Right lobe of liver (tissue), 6 donors: ENCODE measurements around the gene RTN3. TPM values are rescaled to one million over a fixed set of nuclear protein-coding genes. Genes with fewer than 3 reads are reported as not detected.

Source experiments
- ATAC-seq, 4 donors: fragments of 200-7000 bp; cut with Tn5 transposase; one replicate each; pipeline ENCODE4 v1.9.1; 2020; ENCODE audit warnings: mild to moderate bottlenecking in 4 of 4, moderate library complexity in 4 of 4
- DNase-seq, 3 donors: peaks; one replicate each; pipeline ENCODE4 v3.0.0-alpha.2; 2020
- H3K27ac ChIP-seq, 3 donors: fragments of 200-600 bp; one replicate each; pipeline ENCODE4 v1.8.0; 2022
- H3K27me3 ChIP-seq, 2 donors: fragments of 200-600 bp; one replicate each; pipeline ENCODE4 v1.8.0; 2022
- H3K36me3 ChIP-seq, 4 donors: fragments of 200-600 bp; sonication (generic) in 1 of 4; one replicate each; pipeline versions ENCODE4 v1.5.1 to v1.8.0; 2017 to 2022; ENCODE audit warnings: control low read depth in 1 of 4
- H3K4me1 ChIP-seq, 4 donors: fragments of 200-600 bp; sonication (generic) in 1 of 4; one replicate each; pipeline versions ENCODE4 v1.5.1 to v1.8.0; 2017 to 2022; ENCODE audit warnings: control low read depth in 1 of 4
- H3K4me3 ChIP-seq, 3 donors: fragments of 200-600 bp; one replicate each; pipeline ENCODE4 v1.8.0; 2022
- H3K9me3 ChIP-seq, 4 donors: fragments of 200-600 bp; sonication (generic) in 1 of 4; one replicate each; pipeline versions ENCODE4 v1.5.1 to v1.8.0; 2017 to 2022; ENCODE audit warnings: control low read depth in 1 of 4
- POLR2A ChIP-seq: fragments of 450-650 bp; IDR thresholded peaks from one replicate; pipeline ENCODE4 v1.6.1; 2017; ENCODE audit warnings: antibody characterized with exemption, mild to moderate bottlenecking
- WGBS: methylation state at CpG from one replicate; pipeline ENCODE4 v1.1.6; 2018; ENCODE audit warnings: low coverage, low lambda C conversion rate; ENCODE audit not compliant: insufficient coverage; ENCODE audit errors: missing lambda C conversion rate; 5-methylcytosine and 5-hydroxymethylcytosine counted together
- intact Hi-C, 2 donors: fragments of 100-400 bp; cut with DNase I; formaldehyde crosslinking; loops; one replicate each; pipeline versions ENCODE4 v1.11.2 to v1.14.1; 2022
- total RNA-seq, 6 experiments: library from RNA; depleted of rRNA in 2 of 6; stranded (reverse); fragments of >200 nt in 2 of 6; fragmentation: NEBNext Ultra II Directional in 3 of 6; extraction: Animal tissue kit (Norgen Biotek cat#: 25700) in 3 of 6; gene quantifications; one replicate each; pipeline versions ENCODE4 v1.1.0 to v1.2.4, GENCODE V29; 2016 to 2023
- TF ChIP-seq, protein P1 (sequence below), 4 donors: fragments of 200-600 bp in 3 of 4; fragments of 450-650 bp in 1 of 4; IDR thresholded peaks; one replicate each; pipeline versions ENCODE4 v1.5.1 to v1.8.0; 2016 to 2022; ENCODE audit warnings: antibody characterized with exemption in 4 of 4, mild to moderate bottlenecking in 2 of 4
- donor health status: DM: no; HTN: yes; CAD: no.
- donor health status: DM: no; HTN: no; CAD: no.
- donor health status: DM: no; HTN: no; CAD: no.
- donor health status: DM: no; HTN: yes; CAD: no.
- donor health status: DM: no; HTN: yes; CAD: no.

Gene RTN3
- total RNA-seq, 6 experiments from 2014 or later, result 47.3 to 70.5 (median 52.9) TPM

DNA sequence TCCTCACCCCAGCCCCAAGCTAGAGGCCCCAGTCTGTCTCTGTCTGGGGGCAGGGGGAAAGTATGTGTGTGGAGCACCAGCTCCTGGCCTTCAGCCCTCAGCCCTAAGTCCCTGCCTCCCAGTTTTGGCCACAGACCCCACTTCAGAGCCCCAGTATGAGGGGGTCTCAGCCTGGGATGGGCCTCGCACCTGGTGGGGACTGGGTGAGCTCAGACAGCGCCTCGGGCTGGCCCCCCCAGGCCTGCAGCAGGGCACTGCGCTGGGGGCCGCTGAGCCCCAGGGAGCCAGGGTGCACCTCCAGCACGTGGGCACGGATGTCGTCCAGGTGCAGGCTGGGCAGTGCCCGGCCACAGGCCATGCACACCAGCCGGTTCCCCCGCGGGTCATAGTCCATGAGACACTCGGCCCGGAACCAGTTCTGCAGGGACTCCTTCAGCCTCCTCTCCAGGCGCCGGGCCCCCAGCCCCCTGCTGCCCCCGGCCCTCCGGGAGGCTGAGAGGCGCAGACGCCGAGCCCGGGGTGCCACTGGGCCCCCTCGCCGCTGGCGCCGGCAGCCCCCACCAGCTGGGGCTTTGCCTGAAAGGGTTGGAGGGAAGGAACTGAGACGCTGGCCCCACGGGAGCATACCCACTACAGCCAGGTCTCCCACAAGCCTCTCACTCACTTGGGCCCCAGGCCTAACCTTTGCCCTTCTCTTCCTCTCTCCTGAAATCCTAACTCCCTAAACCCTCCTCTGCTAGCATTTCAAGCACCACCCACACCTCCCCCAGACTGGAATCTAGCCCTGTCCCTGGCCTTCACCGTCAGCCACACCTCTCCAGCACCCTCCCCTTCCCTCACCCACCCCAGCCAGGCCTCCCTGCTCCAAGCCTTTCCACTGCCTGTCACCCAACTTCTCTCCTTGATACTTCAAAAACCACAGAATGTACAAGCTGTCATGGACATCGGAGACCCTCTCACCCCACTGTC is 83.7 kb downstream of the RTN3 start:
- peak overlapping the region; percentile 56 to 76 (median 67) for H3K4me3 ChIP-seq
- peak overlapping the region; percentile 60 to 88 (median 81) for H3K27ac ChIP-seq

DNA sequence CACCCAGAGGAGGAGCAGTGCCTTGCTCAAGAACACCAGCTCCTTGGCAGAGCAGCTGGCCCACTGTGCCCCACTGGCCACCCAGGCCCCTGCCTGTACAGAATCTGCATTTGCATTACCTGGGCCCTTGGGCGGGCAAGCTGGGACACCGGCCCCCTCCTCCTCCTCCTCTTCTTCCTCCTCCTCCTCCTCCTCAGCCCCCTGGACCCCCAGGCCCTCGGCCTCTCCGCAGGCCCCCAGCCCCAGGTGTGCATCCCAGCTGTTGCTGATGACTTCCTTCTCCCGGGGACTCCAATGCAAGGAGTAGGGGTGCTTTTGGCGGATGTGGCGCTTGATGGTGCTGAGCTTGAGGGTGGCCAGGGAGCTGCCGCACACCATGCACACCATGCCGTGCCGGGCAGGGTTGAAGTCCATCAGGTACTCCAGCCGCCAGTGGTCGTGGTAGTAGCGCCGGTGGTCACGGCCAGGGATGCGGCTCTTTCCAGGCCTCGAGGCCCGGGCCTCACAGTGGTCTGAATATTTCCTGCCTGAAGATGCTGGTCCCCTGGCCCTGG is 84.5 kb downstream of the RTN3 start:
- peak; percentile 38 to 61 (median 57) for DNase-seq
- no peak for TF ChIP-seq POLR2A
- TF ChIP-seq, protein P1, sequence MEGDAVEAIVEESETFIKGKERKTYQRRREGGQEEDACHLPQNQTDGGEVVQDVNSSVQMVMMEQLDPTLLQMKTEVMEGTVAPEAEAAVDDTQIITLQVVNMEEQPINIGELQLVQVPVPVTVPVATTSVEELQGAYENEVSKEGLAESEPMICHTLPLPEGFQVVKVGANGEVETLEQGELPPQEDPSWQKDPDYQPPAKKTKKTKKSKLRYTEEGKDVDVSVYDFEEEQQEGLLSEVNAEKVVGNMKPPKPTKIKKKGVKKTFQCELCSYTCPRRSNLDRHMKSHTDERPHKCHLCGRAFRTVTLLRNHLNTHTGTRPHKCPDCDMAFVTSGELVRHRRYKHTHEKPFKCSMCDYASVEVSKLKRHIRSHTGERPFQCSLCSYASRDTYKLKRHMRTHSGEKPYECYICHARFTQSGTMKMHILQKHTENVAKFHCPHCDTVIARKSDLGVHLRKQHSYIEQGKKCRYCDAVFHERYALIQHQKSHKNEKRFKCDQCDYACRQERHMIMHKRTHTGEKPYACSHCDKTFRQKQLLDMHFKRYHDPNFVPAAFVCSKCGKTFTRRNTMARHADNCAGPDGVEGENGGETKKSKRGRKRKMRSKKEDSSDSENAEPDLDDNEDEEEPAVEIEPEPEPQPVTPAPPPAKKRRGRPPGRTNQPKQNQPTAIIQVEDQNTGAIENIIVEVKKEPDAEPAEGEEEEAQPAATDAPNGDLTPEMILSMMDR (IDR thresholded peaks at IDR 0.05), result no peak
- Histone ChIP-seq H3K27ac (peak overlapping the region in 2 of 3 donors; percentile 11 to 88), H3K4me3 (peak overlapping the region in 2 of 3 donors; percentile 67 to 76), H3K27me3 (no peaks in the 10 kb centered on the region), H3K9me3 (no peaks in the 10 kb centered on the region), H3K4me1 (peaks cover 0 to 31% (median 9%) of the 10 kb centered on the region in 4 donors), H3K36me3 (no peaks in the 10 kb centered on the region)
- intact Hi-C loops, result loop anchor here in 1 of 2 donors (10.0 kb wide), 1 partner anchor 179 kb away; no protein-coding TSS in a partner anchor
- WGBS, result 47% methylated on average over 5 of the region's 18 CpGs
- ATAC-seq, result no peak

More for the DNA sequence above, 83.7 kb downstream of the RTN3 start:
- TF ChIP-seq POLR2A, result peak; percentile 53
- TF ChIP-seq, protein P1 (IDR thresholded peaks at IDR 0.05), result no peak
- peaks cover 0 to 31% (median 9%) of the 10 kb centered on the region in 4 donors for H3K4me1 ChIP-seq
- H3K36me3 ChIP-seq, result no peaks in the 10 kb centered on the region
- no peaks in the 10 kb centered on the region for H3K9me3 ChIP-seq
- DNase-seq (peak; percentile 80 to 94 (median 93)), ATAC-seq (peak; percentile 55 to 74 (median 64))
- intact Hi-C loops, result loop anchor here in 1 of 2 donors (10.0 kb wide), 1 partner anchor 180 kb away; no protein-coding TSS in a partner anchor
- WGBS, result 20% methylated on average over 6 of the region's 30 CpGs
- H3K27me3 ChIP-seq, result no peaks in the 10 kb centered on the region

DNA sequence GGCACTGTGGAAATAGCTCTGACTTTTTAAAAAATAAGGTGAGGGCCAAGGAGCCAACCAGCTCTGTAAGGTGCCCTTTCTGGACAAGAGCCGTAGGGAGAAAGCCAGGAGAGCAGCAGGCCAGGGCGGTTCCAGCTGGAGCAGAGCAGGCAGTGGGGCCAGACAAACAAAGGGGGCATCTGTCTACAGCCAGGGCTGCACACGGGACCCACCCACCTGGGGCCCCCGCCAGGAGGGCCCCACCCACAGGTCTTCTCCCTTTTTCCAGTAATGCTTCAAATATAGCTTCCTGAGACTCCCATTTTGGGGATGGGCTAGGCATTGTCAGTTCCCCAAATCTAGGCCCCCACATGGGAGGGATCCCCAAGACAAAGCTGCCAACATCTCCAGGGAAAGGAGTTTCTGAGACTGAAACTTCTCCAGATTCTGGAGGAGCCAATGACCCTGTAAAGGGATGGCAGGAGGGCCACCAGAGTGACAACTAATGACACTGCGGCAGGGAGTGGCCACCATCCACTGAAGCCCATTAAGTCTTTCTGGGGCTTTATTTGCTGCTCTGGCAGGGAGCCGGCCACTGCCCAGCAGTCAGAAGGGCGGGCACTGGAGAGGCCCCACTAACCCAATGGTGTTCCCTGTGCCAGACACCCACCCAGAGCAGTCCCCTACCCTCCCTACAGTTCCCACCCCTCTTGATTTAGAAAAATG is 85.4 kb downstream of the RTN3 start:
- ATAC-seq (no peak), DNase-seq (peak in 1 of 3 donors; percentile 44)
- H3K4me3 ChIP-seq, result no peak overlapping the region
- no peaks in the 10 kb centered on the region for H3K27me3 ChIP-seq
- peak overlapping the region in 1 of 3 donors; percentile 88 for H3K27ac ChIP-seq
- no peaks in the 10 kb centered on the region for H3K9me3 ChIP-seq
- H3K36me3 ChIP-seq, result no peaks in the 10 kb centered on the region
- peaks cover 0 to 31% (median 9%) of the 10 kb centered on the region in 4 donors for H3K4me1 ChIP-seq
- TF ChIP-seq POLR2A, result no peak
- TF ChIP-seq, protein P1 (IDR thresholded peaks at IDR 0.05), result no peak
- intact Hi-C loops, result loop anchor here in 1 of 2 donors (10.0 kb wide), 1 partner anchor 178 kb away; no protein-coding TSS in a partner anchor
- 38% methylated on average over 2 of the region's 7 CpGs for WGBS

DNA sequence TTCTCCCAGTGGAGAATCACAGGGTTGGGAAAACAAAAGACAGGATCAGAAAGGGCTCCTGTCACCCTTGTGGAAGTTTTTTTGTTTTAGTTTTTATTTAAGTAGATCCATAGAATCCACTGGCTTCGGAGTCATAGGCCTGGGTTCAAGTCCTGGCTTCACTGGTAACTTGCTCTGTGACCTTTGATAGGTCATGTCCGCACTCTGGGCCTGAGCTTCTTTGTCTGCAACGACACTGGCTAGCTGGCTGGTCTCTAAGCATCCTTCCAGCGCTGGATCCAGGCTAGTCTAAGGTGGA is 85.9 kb downstream of the RTN3 start:
- TF ChIP-seq, protein P1 (IDR thresholded peaks at IDR 0.05), result no peak
- 11% methylated on average over 4 of the region's 4 CpGs for WGBS
- H3K27ac ChIP-seq, result peak overlapping the region; percentile 34 to 73 (median 65)
- no peaks in the 10 kb centered on the region for H3K36me3 ChIP-seq
- peak overlapping the region; percentile 64 to 83 (median 69) for H3K4me3 ChIP-seq
- intact Hi-C loops, result loop anchor here in 1 of 2 donors (10.0 kb wide), 1 partner anchor 178 kb away; no protein-coding TSS in a partner anchor
- H3K9me3 ChIP-seq, result no peaks in the 10 kb centered on the region
- no peak for DNase-seq
- no peak for ATAC-seq
- H3K4me1 ChIP-seq, result peaks cover 0 to 25% (median 9%) of the 10 kb centered on the region in 4 donors
- no peaks in the 10 kb centered on the region for H3K27me3 ChIP-seq
